Endothelial cell of umbilical vein (primary cell): ENCODE data around the gene EPB42. TPM values are rescaled to one million over a fixed set of nuclear protein-coding genes. Genes with fewer than 3 reads are reported as not detected.

Source experiments
- BruUV-seq: library from RNA; stranded (reverse); fragments of 400-500 nt; replicated peaks from 2 replicates; lab custom pipeline; 2021; lab: Mats Ljungman, UMichigan
- CTCF ChIA-PET: fragments of 300-600, 350-600 bp; sonication (Branson Sonifier 250); formaldehyde crosslinking; loops from one replicate; lab custom pipeline; 2021; ENCODE audit warnings: antibody characterized with exemption, inconsistent platforms; lab: Charles Lee
- POLR2A ChIA-PET: fragments of 300-600, 350-600 bp; sonication (Branson Sonifier 250); formaldehyde crosslinking; loops from one replicate; lab custom pipeline; 2021; ENCODE audit warnings: antibody characterized with exemption, inconsistent platforms; lab: Charles Lee
- DNase-seq: peaks from one replicate; pipeline ENCODE4 v3.0.0-alpha.2; 2011; ENCODE audit warnings: low read depth, low spot score
- FAIRE-seq: peaks from 2 replicates; lab custom pipeline; 2011; peaks lifted over from hg19 to GRCh38; lab: Jason Lieb, UNC
- H2AFZ ChIP-seq: 2 replicates; pipeline ENCODE4 v1.6.0; 2012; ENCODE audit warnings: low read depth, low read length, control low read depth, inconsistent platforms
- H3K27ac ChIP-seq: 2 replicates; pipeline ENCODE4 v1.5.1; 2011; ENCODE audit warnings: low read depth, mild to moderate bottlenecking, control low read depth, low read length, moderate library complexity; ENCODE audit not compliant: insufficient read depth
- H3K27me3 ChIP-seq, 2 experiments: 2 replicates each; pipeline versions ENCODE4 v1.6.0 to v1.6.1; 2011; ENCODE audit warnings: low read length in 2 of 2, mixed read lengths in 1 of 2; ENCODE audit not compliant: control insufficient read depth in 2 of 2, insufficient read depth in 2 of 2
- H3K36me3 ChIP-seq, 2 experiments: 2 replicates in 1 of 2; 3 replicates in 1 of 2; pipeline ENCODE4 v1.5.1; 2011; ENCODE audit warnings: low read length in 2 of 2, mild to moderate bottlenecking in 1 of 2, moderate library complexity in 1 of 2; ENCODE audit not compliant: control insufficient read depth in 2 of 2, insufficient read depth in 2 of 2; ENCODE audit errors: extremely low read depth in 1 of 2
- H3K4me1 ChIP-seq: 3 replicates; pipeline ENCODE4 v1.5.1; 2011; ENCODE audit warnings: mild to moderate bottlenecking, low read length; ENCODE audit not compliant: control insufficient read depth, insufficient read depth; ENCODE audit errors: extremely low read depth
- H3K4me2 ChIP-seq: 2 replicates; pipeline ENCODE4 v1.6.1; 2011; ENCODE audit warnings: low read length, control low read depth, mixed read lengths; ENCODE audit not compliant: insufficient read depth
- H3K4me3 ChIP-seq, 3 experiments: fragments of 200-600 bp in 1 of 3; sonication (generic), shearing (Covaris generic) in 1 of 3; replicated peaks in 1 of 3; 2 replicates each; pipeline ENCODE4 v1.5.1; 2011 to 2016; ENCODE audit warnings: control low read depth in 3 of 3, low read length in 3 of 3, mild to moderate bottlenecking in 2 of 3, inconsistent platforms in 1 of 3, low read depth in 1 of 3, moderate library complexity in 1 of 3; ENCODE audit not compliant: insufficient read depth in 1 of 3
- H3K79me2 ChIP-seq: 2 replicates; pipeline ENCODE4 v1.6.0; 2012; ENCODE audit warnings: low read length, inconsistent platforms; ENCODE audit not compliant: control insufficient read depth, insufficient read depth
- H3K9ac ChIP-seq: replicated peaks from 2 replicates; pipeline ENCODE3; 2011; ENCODE audit warnings: low read length, control low read depth; ENCODE audit not compliant: insufficient read depth; ENCODE audit errors: extremely low read depth
- H3K9me1 ChIP-seq: replicated peaks from 3 replicates; pipeline ENCODE4 v1.6.0; 2011; ENCODE audit warnings: mild to moderate bottlenecking, low read length; ENCODE audit not compliant: control insufficient read depth, insufficient read depth; ENCODE audit errors: extremely low read depth
- H3K9me3 ChIP-seq: replicated peaks from 2 replicates; pipeline ENCODE4 v1.5.1; 2012; ENCODE audit warnings: low read length, inconsistent platforms; ENCODE audit not compliant: control insufficient read depth, insufficient read depth
- H4K20me1 ChIP-seq: replicated peaks from 2 replicates; pipeline ENCODE3; 2011; ENCODE audit warnings: mild to moderate bottlenecking, low read length; ENCODE audit not compliant: control insufficient read depth, insufficient read depth; ENCODE audit errors: extremely low read depth
- CTCF ChIP-seq, 2 donors: IDR thresholded peaks; 1 replicate in 1 of 2; 2 replicates in 1 of 2; pipeline ENCODE4 v1.5.1; 2011; ENCODE audit warnings: low read length in 2 of 2, mild to moderate bottlenecking in 2 of 2, moderate library complexity in 2 of 2, control low read depth in 1 of 2, inconsistent platforms in 1 of 2, low read depth in 1 of 2; ENCODE audit not compliant: insufficient read depth in 1 of 2; ENCODE audit errors: extremely low read depth in 1 of 2
- EZH2 ChIP-seq: IDR thresholded peaks from 2 replicates; pipeline ENCODE4 v1.6.1; 2012; ENCODE audit warnings: borderline replicate concordance, low read depth, mild to moderate bottlenecking, moderate library complexity, low read length, inconsistent platforms; ENCODE audit not compliant: severe bottlenecking
- FOS ChIP-seq: IDR thresholded peaks from 2 replicates; pipeline ENCODE4 v1.6.1; 2011; ENCODE audit warnings: mild to moderate bottlenecking, low read length, moderate library complexity, borderline replicate concordance; ENCODE audit not compliant: insufficient read depth
- GATA2 ChIP-seq: IDR thresholded peaks from 2 replicates; pipeline ENCODE4 v1.7.0; 2011; ENCODE audit warnings: low read depth, mild to moderate bottlenecking, moderate library complexity, mixed read lengths, low read length; ENCODE audit not compliant: insufficient read length, insufficient read depth
- JUN ChIP-seq: IDR thresholded peaks from 2 replicates; pipeline ENCODE4 v1.6.1; 2011; ENCODE audit warnings: borderline replicate concordance, low read depth; ENCODE audit not compliant: insufficient read length, insufficient read depth
- MAX ChIP-seq: IDR thresholded peaks from 2 replicates; pipeline ENCODE4 v1.6.1; 2011; ENCODE audit not compliant: insufficient read depth, insufficient read length
- MYC ChIP-seq: IDR thresholded peaks from one replicate; pipeline ENCODE4 v1.6.1; 2011; ENCODE audit warnings: mild to moderate bottlenecking, low read depth, low read length
- POLR2A ChIP-seq: IDR thresholded peaks from 2 replicates; pipeline ENCODE4 v1.6.1; 2012; ENCODE audit warnings: low read depth, mild to moderate bottlenecking, control low read depth, low read length
- POLR2AphosphoS5 ChIP-seq: IDR thresholded peaks from 2 replicates; pipeline ENCODE4 v1.6.1; 2012; ENCODE audit warnings: low read depth, mild to moderate bottlenecking, control low read depth, low read length, moderate library complexity; ENCODE audit not compliant: insufficient read depth
- dilution Hi-C: fragments of 300-500 bp; cut with MboI; formaldehyde crosslinking; loops from one replicate; pipeline ENCODE4 v1.15.0; 2019; ENCODE audit warnings: low sequenced_read_pairs; ENCODE audit not compliant: extremely low pct_ligation_motif_present
- intact Hi-C: fragments of 100-400 bp; cut with micrococcal nuclease; formaldehyde crosslinking; loops from one replicate; pipeline ENCODE4 v1.10.0; 2022
- polyA plus RNA-seq, 4 experiments: library from polyadenylated mRNA; depleted of rRNA in 3 of 4; stranded (reverse) in 3 of 4; unstranded in 1 of 4; fragments of >200 nt; gene quantifications; 2 replicates each; pipeline versions ENCODE4 v1.2.1 to v1.2.3, GENCODE V29; 2011 to 2012; ENCODE audit warnings: missing spikeins in 1 of 4
- total RNA-seq: library from RNA; stranded (reverse); gene quantifications from 2 replicates; pipeline ENCODE4 v1.2.3, GENCODE V29; 2021

EPB42 gene
- total and polyA plus RNA-seq, 2 donors (not counting 3 experiments of a cell fraction or from before 2014, with no cell fraction given) = not detected

GRCh38 chr15:43243020-43243645 is 22.3 kb upstream of the EPB42 start:
- H3K79me2 ChIP-seq = no peaks in the 10 kb centered on the region
- no peaks in the 10 kb centered on the region for H3K9me1 ChIP-seq
- no peaks in the 10 kb centered on the region for H3K4me1 ChIP-seq
- H3K9ac ChIP-seq = no peak overlapping the region
- H4K20me1 ChIP-seq = no peaks in the 10 kb centered on the region
- ChIA-PET CTCF (interaction anchor here (1.4 to 3.2 kb wide), 2 partner anchors 17 to 18 kb away, joined by 3 to 18 read pairs; no protein-coding TSS in a partner anchor), POLR2A (no interaction called here)
- H3K4me2 ChIP-seq = no peak overlapping the region
- no peak overlapping the region for H3K27ac ChIP-seq
- no peaks in the 10 kb centered on the region for H3K36me3 ChIP-seq
- dilution Hi-C loops = no loop called here
- BruUV-seq = no TSS peak
- TF ChIP-seq MAX = no peak
- no peak for TF ChIP-seq JUN
- no peak for TF ChIP-seq FOS
- no peak for TF ChIP-seq POLR2A
- no peak for TF ChIP-seq CTCF (IDR thresholded peaks at IDR 0.05; ENCODE audit: extremely low read depth in 1 of 2, insufficient read depth in 1 of 2, low read depth in 1 of 2, low read length in 2 of 2)
- no peak for TF ChIP-seq POLR2AphosphoS5
- TF ChIP-seq MYC = no peak
- TF ChIP-seq GATA2 = no peak
- TF ChIP-seq EZH2 = no peak
- DNase-seq = no peak
- H3K4me3 ChIP-seq = no peak overlapping the region
- H2AFZ ChIP-seq = no peak overlapping the region
- H3K27me3 ChIP-seq = peaks cover 11 to 14% of the 10 kb centered on the region in 2 experiments
- intact Hi-C loops = no loop called here
- FAIRE-seq = no peak
- H3K9me3 ChIP-seq = no peaks in the 10 kb centered on the region
